Sigmoid colon (tissue), 4 donors: ENCODE measurements around the gene SDF2L1.

Experiments used
- CTCF ChIP-seq, 4 experiments: fragments of 450-650 bp in 3 of 4; fragments of 200-600 bp in 1 of 4; IDR thresholded peaks; one replicate each; pipeline ENCODE4 v1.5.1; 2016 to 2019; ENCODE audit warnings: antibody characterized with exemption in 4 of 4, mild to moderate bottlenecking in 3 of 4, moderate library complexity in 2 of 4
- EP300 ChIP-seq, 4 donors: sonication (generic); formaldehyde crosslinking; IDR thresholded peaks; one replicate each; pipeline ENCODE4 v1.6.1; 2017; ENCODE audit warnings: antibody characterized with exemption in 4 of 4
- POLR2A ChIP-seq, 2 donors: fragments of 450-650 bp; IDR thresholded peaks; one replicate each; pipeline ENCODE4 v1.6.1; 2016; ENCODE audit warnings: antibody characterized with exemption in 2 of 2, mild to moderate bottlenecking in 2 of 2, moderate library complexity in 2 of 2
- POLR2AphosphoS5 ChIP-seq, 4 donors: sonication (generic); formaldehyde crosslinking; IDR thresholded peaks; one replicate each; pipeline ENCODE4 v1.6.1; 2017; ENCODE audit warnings: antibody characterized with exemption in 4 of 4

- no peak for TF ChIP-seq POLR2A (IDR thresholded peaks at IDR 0.05)
- TF ChIP-seq POLR2AphosphoS5 (IDR thresholded peaks at IDR 0.05): no peak
- TF ChIP-seq CTCF (IDR thresholded peaks at IDR 0.05): no peak
- TF ChIP-seq EP300 (IDR thresholded peaks at IDR 0.05): no peak
These were observed 13.5 kb upstream of the SDF2L1 start for GRCh38 chr22:21628386-21629254.
